ENCODE measurements around the gene FKBP2. TPM values are rescaled to one million over a fixed set of nuclear protein-coding genes. Genes with fewer than 3 reads are reported as not detected.

Gene FKBP2
- total and polyA plus RNA-seq, 2 of the 13 experiments (the other 11 are each of a cell fraction or from before 2014, with no cell fraction given) = 30.1 to 53.3 TPM

- no peak; the same call in 1 of the 2 replicates for TF ChIP-seq STAT6 (CRISPR knock-in tag; IDR thresholded peaks at IDR 0.05; ENCODE audit: borderline replicate concordance)
- no peak for TF ChIP-seq TBX3 (IDR thresholded peaks at IDR 0.05; ENCODE audit: borderline replicate concordance)
- no peak for TF ChIP-seq FIP1L1 (IDR thresholded peaks at IDR 0.05; ENCODE audit: borderline replicate concordance, insufficient read depth, low read depth, low read length)
- TF ChIP-seq TCF12 (IDR thresholded peaks at IDR 0.05) = no peak
- TF ChIP-seq TCF12 (CRISPR knock-in tag; IDR thresholded peaks at IDR 0.05) = peak; percentile 60
- TF ChIP-seq ZNF274 (CRISPR knock-in tag; IDR thresholded peaks at IDR 0.05) = peak; percentile 17; the same call in 1 of the 2 replicates
- TF ChIP-seq THAP7 (CRISPR knock-in tag; IDR thresholded peaks at IDR 0.05) = peak; percentile 77
- no peak for TF ChIP-seq ARHGAP35 (CRISPR knock-in tag; IDR thresholded peaks at IDR 0.05; ENCODE audit: borderline replicate concordance)
- TF ChIP-seq ZNF749 (CRISPR knock-in tag; IDR thresholded peaks at IDR 0.05; ENCODE audit: borderline replicate concordance) = no peak
- TF ChIP-seq SRSF9 (IDR thresholded peaks at IDR 0.05; ENCODE audit: borderline replicate concordance, insufficient read depth, low read depth, low read length, poor library complexity, severe bottlenecking) = no peak
- TF ChIP-seq, protein P1, sequence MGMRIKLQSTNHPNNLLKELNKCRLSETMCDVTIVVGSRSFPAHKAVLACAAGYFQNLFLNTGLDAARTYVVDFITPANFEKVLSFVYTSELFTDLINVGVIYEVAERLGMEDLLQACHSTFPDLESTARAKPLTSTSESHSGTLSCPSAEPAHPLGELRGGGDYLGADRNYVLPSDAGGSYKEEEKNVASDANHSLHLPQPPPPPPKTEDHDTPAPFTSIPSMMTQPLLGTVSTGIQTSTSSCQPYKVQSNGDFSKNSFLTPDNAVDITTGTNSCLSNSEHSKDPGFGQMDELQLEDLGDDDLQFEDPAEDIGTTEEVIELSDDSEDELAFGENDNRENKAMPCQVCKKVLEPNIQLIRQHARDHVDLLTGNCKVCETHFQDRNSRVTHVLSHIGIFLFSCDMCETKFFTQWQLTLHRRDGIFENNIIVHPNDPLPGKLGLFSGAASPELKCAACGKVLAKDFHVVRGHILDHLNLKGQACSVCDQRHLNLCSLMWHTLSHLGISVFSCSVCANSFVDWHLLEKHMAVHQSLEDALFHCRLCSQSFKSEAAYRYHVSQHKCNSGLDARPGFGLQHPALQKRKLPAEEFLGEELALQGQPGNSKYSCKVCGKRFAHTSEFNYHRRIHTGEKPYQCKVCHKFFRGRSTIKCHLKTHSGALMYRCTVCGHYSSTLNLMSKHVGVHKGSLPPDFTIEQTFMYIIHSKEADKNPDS (CRISPR knock-in tag; IDR thresholded peaks at IDR 0.05) = no peak
- TF ChIP-seq LCORL (IDR thresholded peaks at IDR 0.05) = no peak
- TF ChIP-seq LCORL (CRISPR knock-in tag; IDR thresholded peaks at IDR 0.05) = peak; percentile 8; the same call in 1 of the 2 replicates
- TF ChIP-seq, protein P2, sequence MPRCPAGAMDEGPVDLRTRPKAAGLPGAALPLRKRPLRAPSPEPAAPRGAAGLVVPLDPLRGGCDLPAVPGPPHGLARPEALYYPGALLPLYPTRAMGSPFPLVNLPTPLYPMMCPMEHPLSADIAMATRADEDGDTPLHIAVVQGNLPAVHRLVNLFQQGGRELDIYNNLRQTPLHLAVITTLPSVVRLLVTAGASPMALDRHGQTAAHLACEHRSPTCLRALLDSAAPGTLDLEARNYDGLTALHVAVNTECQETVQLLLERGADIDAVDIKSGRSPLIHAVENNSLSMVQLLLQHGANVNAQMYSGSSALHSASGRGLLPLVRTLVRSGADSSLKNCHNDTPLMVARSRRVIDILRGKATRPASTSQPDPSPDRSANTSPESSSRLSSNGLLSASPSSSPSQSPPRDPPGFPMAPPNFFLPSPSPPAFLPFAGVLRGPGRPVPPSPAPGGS (CRISPR knock-in tag; IDR thresholded peaks at IDR 0.05) = no peak
- TF ChIP-seq ZBTB3 (CRISPR knock-in tag; IDR thresholded peaks at IDR 0.05; ENCODE audit: borderline replicate concordance, low read depth) = no peak
- no peak for TF ChIP-seq KLF13 (CRISPR knock-in tag; IDR thresholded peaks at IDR 0.05)
- no peak for TF ChIP-seq NR1H2 (CRISPR knock-in tag; IDR thresholded peaks at IDR 0.05; ENCODE audit: borderline replicate concordance, low read depth)
- peak; percentile 84 for TF ChIP-seq SP2 (CRISPR knock-in tag; IDR thresholded peaks at IDR 0.05)
- TF ChIP-seq, protein P3, sequence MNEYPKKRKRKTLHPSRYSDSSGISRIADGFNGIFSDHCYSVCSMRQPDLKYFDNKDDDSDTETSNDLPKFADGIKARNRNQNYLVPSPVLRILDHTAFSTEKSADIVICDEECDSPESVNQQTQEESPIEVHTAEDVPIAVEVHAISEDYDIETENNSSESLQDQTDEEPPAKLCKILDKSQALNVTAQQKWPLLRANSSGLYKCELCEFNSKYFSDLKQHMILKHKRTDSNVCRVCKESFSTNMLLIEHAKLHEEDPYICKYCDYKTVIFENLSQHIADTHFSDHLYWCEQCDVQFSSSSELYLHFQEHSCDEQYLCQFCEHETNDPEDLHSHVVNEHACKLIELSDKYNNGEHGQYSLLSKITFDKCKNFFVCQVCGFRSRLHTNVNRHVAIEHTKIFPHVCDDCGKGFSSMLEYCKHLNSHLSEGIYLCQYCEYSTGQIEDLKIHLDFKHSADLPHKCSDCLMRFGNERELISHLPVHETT (CRISPR knock-in tag; conservative IDR thresholded peaks at IDR 0.05) = peak; percentile 37; the same call in 1 of the 2 replicates
- no peak for TF ChIP-seq ZNF761 (CRISPR knock-in tag; conservative IDR thresholded peaks at IDR 0.05)
Observed at GRCh38 chr11:64225608-64226506, 15.0 kb upstream of the FKBP2 start, which contains the start of the genes NUDT22 and TRPT1 (continued).

All from HepG2 (cell line).